GM18517 (cell line): ENCODE measurements around the gene KCNQ1.

ENCODE experiments used
- ATAC-seq: cut with Tn5 transposase; IDR thresholded peaks from one replicate; pipeline ENCODE4 v1.9.1; 2021; ENCODE audit warnings: mild to moderate bottlenecking, moderate library complexity; ENCODE audit not compliant: unreplicated experiment

Gene KCNQ1

DNA sequence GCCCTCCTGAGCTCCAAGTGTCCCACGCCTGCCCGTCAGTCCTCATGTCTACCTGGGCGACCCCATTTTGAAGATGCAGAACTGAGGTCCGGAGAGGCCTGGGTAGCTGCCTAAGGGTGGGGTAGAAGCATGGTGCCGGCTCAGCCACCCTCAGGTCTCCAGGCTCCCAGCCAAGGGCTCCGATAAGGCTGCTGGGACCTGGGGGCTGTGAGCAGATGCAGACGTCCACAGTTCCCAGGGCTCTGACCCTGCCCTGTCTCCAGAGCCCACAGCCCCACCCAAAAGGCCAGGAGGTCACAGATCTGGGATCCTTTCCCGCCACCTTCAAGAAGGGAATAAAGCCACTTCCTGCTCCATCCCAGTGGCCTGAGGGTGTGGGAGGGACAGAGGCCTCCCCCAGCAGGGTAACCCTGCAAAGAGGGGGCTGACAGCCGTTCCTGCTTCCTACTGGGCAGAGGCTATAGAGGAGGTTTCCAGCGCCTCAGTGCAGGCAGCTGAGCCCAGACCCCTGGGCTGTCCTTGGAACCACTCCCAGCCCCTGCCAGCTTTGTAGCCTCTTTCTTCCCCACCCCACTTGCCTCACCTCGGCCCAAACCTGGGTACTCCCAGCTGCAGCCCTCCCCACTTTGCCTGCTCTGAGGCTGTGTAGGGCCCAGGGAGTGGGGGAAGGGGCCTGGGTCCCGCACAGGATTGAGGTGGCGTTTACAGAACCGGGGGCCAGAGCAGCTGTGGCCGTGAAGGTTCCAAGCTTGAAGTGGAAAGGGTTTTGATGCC, 355.3 kb downstream of the KCNQ1 start:
- ATAC-seq, result no peak

DNA sequence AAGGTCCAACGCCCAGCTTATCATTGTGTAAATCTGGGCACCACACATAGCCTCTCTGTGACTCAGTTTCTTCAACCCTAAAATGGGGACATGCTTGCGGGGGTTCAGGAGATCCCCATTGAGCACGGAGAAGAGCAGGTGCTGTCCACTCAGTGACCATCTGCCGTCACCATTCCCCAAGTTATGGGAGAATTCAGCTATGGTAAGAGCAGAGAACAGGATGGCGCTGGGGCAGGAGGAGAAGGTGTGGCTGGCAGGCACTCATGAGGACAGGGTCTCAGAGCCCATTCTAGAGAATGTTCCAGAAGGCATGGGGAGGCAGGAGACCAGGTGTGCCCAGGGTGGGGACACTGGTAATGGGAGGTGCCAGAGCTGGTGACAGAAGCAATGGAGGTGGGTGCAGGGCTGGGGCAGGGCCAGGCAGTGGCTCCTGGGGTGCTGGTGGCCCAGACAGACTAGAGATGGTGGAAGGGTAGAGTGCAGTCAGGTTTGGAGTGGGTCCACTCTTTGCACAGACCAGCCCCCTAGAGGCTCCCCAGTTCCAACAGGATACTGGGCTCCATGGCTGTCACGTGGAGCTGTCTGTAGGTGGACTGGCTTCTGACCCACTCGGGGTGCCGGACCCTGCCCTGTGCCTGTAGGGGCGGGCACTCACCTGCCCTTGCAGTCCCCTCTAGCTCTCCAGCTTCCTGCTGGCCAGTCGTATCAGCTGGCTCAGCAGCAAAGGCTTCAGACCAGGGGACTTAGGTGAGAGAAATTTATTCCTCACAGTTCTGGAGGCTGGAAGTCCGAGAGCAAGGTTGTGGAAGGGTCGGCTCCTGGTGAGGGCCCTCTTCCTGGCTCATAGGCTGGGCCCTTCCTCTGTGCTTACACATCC, 356.1 kb downstream of the KCNQ1 start:
- no peak for ATAC-seq

DNA sequence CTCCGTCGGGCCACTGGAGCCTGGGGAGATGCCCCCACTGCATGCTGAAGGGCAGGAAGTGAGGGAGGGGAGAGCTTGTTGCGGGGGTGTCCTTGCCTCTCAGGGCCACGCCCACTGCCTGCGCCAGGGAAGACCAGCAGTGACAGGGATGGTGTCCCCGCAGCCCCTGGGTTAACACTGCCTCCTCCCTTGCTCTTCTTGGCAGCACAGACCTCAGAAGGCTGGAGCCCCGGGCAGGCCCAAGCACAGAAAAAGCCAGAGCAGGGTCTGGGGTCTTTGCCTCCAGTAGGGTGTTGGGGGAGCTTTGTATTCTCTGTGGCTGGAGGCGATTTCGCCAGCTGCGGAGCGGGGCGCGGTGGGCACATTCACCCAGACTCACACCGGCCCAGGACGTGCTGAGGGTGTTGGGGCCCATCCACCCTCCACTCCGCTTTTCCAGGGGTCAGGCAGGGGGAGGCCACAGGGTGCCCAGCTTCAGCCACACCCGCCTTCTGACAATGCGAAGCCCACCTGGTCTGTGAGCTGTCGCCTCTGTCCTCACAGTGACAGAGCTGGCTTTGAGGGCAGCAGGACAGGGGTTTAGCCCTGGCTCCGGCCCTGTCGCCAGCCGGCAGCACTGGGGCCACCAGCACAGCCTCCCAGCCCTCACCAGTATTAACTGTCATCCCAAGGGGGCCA, 357.0 kb downstream of the KCNQ1 start:
- ATAC-seq, result no peak

DNA sequence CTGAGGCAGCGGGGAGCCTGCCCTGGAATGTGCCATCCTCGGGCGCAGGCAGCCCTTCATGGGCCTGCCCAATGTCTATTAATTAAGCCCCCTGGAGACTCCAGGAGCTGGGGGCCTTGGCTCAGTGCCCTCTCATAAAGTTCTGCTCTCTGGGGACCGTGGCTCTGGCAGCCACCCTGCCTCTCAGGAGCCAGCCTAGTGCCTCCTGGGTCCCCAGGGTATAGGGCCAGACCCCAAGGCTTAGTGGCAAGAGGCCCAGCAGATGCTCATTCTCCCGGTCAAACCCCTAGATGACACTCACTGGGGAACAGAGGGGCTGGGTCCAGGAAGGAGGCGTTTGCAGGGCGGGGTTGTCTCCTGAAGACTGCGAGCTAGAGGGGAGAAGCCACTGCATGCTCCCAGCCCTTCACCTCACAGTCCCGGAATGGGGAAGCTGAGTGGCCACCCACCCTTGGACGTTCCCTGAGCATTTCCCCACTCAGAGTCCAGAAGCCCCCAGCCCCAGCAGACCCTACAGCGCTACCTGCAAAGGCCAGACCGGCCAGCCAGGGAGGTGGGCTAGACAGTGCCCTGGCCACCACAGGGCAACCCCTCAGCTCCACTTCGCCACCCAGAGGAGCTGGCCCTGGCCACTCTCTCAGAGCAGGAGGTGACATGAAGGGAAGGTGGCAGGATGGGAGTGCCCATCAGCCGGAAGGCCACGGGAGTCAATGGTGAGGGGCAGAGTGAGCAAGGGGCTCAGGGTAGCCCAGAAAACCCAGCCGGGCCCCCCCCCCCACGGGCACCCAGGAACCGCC, 357.8 kb downstream of the KCNQ1 start:
- ATAC-seq, result no peak

DNA sequence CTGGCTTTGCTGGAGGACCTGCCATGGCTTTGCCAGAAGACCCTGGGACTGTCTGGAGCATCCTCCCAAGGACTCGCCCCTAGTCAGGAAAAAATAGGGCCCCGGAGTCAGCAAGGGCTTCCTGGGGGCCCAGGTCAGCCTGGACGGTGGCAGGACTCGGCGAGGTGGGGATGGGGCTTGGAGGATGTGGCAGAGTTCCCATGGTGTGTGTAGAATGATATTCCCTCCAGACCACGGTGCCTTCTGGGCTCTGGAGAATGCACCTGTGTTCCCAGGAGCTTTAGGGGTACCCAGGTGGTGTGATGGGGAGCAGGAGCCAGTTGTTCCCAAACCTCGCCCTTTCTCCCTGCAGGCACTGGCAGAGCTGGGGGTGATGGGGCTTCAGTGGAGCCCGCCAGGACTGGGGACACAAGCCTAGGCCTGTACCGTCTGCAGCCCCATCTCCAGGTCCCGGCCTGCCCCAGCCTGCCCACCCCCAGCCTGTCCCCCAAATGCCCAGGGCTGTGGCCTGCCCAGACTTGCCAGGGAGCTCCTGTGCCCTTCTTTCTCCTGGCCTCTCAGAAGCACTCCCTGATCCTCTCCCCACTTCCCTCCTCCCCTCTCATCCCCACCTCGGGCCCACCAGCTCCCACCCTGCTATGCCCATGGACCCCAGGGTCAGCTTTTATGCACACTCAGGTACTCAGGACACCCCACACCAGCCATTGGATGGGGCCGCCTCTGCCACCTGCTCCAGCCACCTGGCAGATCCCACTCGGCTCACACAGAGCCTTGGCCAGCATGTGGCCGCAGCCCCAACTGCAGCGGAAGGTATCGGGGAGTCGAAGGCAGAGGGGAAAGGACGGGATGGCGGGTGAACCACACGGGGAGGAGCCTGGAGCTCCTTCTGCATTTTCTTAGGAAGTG, 358.6 kb downstream of the KCNQ1 start:
- no peak for ATAC-seq

DNA sequence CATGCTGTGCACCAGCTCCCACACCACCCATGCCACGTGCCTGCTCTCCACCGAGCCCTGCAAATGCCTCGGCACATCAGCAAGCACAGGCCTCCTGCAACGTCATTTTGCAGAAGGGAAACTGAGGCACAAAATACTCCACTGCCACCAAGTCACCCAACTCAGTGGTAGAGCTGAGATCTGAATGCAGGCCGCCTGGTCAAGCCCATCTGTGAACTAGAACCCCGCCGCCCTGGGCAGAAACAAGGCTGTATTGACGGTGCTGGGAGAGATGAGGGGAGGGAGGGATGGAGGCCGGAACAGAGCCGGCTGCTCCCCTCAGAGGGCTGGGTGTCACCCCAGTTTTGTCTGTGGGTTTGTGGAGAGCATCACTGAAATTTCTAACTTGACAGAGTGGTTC, 359.4 kb downstream of the KCNQ1 start:
- ATAC-seq, result no peak

DNA sequence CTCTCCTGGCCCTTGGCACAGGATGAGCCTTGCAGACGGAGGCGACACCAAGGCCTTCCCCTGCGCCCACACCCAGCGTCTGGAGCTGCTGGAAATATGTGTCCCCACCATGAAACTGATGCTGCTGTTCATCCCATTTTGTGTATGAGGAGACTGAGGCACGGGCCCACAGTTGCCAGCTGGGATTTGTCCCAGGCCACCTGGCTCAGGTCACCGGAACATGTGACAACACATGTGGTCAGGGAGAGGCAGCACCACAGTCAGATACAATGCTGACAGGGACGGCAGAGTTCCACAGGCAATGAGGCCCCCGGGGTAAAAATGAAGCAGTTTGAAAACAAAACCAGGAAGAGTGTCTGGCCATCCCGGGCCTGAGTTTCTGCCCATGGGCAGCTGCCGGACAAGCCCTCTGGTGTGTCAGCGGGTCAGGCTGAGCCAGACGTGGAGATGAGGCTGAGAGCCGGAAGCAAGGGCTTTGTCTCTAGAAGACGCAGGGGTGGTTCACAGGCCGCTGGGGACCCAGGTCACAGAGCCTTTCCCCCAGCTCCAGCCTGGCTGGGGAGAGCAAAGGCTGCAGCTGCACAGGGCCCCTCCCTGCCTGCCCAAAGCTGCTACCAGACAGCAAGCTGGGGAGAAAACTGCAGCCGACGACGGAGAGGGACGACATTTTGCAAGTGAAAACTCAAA, 360.0 kb downstream of the KCNQ1 start:
- ATAC-seq, result no peak

DNA sequence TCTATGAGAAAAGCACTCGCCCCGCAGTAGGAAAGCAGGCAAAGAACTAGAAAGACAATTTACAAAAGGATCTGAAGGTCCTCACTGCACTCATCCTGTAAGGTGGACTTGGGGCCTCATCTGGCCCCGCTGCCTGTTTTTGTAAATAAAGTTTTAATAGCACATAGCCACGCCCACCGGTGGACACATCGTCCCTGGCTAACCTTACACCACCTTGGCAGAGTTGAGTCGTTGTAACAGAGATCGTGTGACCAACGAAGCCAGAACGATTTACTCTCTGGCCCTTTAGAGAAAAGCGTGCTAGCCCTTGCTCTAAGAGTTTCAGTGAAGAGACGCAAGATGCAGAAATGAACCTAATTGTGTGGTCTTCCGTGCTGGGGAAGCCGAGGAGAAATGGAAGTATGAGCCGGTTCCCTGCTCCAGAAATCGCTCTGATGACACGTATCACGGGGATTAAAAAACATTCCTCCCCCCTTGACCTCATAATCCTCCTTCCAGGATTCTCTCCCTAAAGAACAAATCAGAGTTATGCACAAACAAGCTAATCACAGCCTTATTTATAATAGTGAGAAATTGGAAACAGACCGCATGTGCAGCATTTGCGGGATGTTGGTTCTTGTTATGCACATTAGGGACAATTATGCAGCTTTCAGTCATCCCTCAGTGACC, 360.7 kb downstream of the KCNQ1 start:
- no peak for ATAC-seq

DNA sequence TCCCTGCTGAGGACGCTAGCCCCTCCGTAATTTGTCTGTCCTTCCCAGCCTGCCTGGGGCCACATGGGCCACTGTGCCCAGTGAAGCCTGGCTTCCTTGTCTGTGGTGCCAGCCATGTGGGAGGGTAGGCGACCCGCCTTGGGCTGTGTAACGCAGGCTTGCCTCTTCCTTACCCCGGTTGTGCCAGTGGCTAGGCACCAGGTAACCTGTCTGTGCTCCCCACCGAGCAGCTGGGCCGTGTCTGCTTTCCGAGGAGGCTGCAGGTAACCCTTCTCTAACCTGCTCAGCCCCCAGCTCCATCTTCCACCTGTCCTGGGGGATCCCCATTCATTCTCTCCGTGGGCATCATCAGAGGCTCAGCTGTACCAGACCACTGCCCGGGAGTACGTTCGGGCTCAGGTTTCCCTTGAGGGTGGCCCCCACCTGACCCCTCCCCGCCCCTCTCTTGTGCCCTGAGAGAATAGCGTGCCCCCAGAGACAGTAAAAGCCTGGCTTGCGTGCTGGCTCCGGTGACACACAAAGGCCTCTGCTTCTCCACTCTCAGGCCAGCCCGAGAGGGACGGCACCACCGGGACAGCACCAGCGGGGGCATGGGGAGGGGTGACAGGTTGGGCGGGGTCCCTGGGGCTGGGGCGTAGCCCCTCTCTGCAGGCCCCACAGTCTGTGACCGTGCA, 361.7 kb downstream of the KCNQ1 start:
- ATAC-seq, result no peak

DNA sequence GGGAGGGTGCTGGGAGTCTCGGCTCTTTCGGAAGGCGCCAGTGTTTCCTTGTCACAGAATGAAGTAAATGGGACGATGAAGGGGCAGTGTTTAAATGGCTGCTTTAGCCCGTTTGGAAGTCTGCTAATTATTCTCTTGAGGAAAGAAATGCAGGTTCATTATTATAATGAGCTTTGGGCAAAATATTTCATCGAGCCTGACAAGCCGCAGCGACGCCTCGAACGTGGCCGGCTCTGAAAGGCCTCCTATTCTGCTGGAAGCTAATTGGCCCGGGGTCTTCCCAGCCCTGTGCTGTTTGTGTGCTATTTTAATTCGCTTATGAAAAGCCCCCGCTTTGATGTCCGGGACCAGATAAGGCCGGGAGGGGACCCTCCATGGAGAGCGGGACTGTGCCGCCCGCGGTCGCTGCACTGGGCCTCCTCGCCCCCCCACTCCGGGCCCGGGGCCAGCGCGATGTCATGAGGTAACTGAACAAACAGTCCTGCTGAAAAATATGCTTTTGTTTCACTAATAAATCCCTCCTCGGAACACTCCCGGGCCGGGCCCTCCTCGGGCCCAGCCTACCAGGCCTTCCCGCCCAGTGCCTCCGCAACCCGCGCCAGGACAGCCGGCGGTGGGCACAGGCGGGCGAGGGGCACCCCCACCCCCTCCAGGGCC, 362.3 kb downstream of the KCNQ1 start:
- ATAC-seq, result no peak

DNA sequence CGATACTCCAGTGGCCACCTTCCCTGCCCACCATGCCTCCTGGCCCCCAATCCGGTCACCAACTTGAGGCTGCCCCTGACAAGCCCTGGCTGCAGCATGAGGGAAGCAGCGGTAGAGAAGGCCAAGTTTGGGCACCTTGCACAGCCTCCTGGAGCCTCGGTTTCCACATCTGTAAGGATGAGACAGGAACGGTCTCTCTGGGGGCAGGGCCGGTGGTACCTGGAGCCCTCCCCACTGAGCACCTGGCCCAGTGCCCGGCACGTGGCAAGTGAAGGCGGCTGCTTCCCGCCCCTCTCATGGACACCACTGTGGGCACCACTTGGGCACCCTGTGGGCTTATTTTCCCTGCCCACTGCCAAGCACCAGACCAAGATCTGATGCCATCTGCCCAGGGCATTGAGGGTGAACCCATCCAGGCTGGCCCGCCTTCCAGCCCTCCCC, 363.0 kb downstream of the KCNQ1 start:
- no peak for ATAC-seq

DNA sequence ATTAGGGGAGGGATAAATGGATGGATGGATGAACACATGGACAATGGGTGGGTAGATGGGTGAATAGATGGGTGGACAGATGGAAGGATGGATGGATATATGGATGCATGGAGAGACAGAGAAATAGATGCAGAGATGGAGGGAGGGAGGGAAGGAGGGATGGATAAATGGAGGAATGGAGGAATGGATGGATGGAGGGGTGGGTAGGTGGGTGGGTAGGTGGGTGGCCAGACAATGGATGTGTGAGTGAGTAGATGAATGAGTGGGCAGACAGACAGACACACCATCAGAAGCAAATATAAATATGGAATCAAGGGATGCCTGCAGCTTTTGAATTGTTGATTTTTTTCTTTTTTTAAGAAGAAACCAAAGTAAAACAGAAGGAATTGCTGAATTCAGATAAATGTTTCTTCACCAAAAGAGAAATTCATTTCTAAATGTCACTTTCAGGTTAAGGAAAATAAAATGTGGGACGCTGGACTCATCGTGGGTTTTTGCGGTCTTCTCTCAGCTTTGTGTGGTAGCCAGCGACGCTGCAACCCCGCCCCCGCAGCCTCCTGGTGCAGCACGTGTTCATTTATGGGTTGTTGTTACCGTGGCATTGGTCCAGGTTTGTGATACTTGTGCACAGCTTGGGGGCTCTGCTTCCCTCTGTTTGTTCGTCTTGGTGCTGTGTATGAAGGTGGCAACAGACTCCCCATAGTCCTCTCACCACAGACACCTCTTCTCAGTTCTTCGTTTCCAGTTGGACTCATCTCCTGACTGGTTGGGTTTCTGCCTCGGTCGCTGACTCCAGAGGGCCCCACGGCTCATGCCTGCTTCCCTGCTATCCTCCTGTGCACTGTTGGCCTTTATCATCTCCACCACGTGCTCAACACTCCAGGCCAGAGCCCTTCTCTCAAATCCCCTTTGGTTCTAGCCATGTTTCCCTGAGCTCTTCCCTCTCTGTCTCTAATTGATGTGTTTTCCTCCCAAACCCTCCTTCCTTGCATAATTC, 364.3 kb downstream of the KCNQ1 start:
- no peak for ATAC-seq

DNA sequence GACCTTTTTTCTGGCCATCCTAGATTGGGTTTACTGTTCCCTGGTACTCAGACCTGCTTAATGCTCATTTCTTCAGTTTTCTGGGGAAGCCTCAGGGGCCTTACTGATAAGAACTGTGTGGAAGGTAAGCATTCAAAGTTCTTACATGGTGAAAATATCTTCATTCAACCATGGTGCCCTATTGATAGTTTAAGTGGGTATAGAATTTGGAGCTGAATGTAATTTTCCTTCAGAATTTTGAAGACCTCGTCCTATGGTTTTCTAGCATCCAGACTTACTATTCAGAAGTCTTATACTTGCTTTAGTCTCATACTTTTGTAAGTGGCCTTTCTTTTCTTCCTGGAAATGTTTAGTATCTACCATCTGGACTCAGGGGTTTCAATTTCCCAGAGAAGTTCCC, 365.0 kb downstream of the KCNQ1 start:
- no peak for ATAC-seq

DNA sequence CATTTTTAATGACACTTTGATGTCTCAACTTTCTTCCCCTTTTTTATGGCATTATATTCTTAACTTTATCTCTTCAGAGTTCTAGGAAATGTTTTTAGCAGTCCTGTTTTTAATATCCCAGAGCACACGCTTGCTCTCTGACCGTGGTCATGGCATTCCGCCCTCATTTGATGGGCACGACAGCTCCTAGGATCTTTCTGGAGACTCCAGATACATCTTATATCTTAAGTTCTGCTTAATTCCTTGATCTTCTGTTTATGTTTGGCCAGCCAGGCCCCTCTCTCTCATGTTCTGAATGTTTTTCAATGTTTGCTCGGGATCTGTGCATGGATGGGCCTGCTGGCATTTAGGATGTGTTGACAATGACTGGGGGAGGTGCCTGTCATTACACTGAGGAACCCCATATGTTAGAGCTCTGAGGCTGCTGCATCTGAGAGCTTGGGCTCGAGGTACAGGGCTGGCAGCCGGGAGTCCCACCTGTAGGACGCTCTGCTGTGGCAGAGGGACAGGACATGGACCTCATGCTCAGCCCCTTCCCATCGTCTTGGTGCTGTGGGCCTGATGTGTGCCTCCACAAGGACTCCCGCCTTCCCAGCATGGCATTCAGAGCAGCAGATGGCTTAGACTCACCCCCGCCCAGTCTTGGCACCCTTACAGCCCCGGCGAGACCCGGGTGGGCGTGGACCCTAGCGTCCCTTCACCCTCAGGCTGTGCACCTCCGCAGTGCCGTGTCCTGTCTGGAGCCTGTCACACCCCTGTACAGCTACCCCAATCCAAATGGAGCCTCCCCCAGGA, 365.8 kb downstream of the KCNQ1 start:
- no peak for ATAC-seq
